K562 (cell line): ENCODE measurements around the gene DDX39A. TPM values are rescaled to one million over a fixed set of nuclear protein-coding genes. Genes with fewer than 3 reads are reported as not detected.

ENCODE experiments used
- HCFC1 ChIP-seq: IDR thresholded peaks from 2 replicates; pipeline ENCODE4 v1.6.1; 2012; ENCODE audit warnings: low read depth, low read length, improper control_type of control experiment
- MAZ ChIP-seq, 2 experiments: fragments of 450-650 bp in 1 of 2; sonication (generic) in 1 of 2; formaldehyde crosslinking; IDR thresholded peaks in 1 of 2; conservative IDR thresholded peaks in 1 of 2; 2 replicates each; pipeline versions ENCODE4 v1.4.0 to v1.5.0; 2020; ENCODE audit warnings: mild to moderate bottlenecking in 1 of 2, missing genetic modification reagents in 1 of 2
- MBD2 ChIP-seq: sonication (generic); IDR thresholded peaks from 2 replicates; pipeline ENCODE4 v1.6.1; 2016; ENCODE audit warnings: low read depth, borderline replicate concordance
- MEF2A ChIP-seq: IDR thresholded peaks from 2 replicates; pipeline ENCODE4 v1.6.1; 2011; ENCODE audit warnings: low read depth, mild to moderate bottlenecking, low read length, moderate library complexity; ENCODE audit not compliant: control insufficient read depth
- TEAD1 ChIP-seq, 2 experiments: fragments of 450-650 bp in 1 of 2; sonication (generic) in 1 of 2; formaldehyde crosslinking; IDR thresholded peaks; 2 replicates each; pipeline versions ENCODE4 v1.4.0 to v1.8.0; 2020 to 2022; ENCODE audit warnings: mild to moderate bottlenecking in 2 of 2, missing genetic modification reagents in 1 of 2
- polyA plus RNA-seq, 8 experiments: library from polyadenylated mRNA; depleted of rRNA in 4 of 8; stranded (reverse) in 5 of 8; unstranded in 3 of 8; fragments of >200 nt; fragmentation: Nextera tagmentation in 2 of 8; fragmentation: Illumina TruSeq in 1 of 8; extraction: Ambion mirVana in 2 of 8; extraction: Trizol in 1 of 8; gene quantifications; 2 replicates each; pipeline versions ENCODE4 v1.2.1 to v1.2.3, GENCODE V29; 2011 to 2014; ENCODE audit warnings: inconsistent platforms in 1 of 8, missing spikeins in 1 of 8
- total RNA-seq, 7 experiments: library from RNA; depleted of rRNA in 6 of 7; stranded (reverse); fragments of >200 nt in 6 of 7; fragmentation: Illumina TruSeq in 2 of 7; extraction: Trizol in 2 of 7; gene quantifications; 2 replicates each; pipeline versions ENCODE4 v1.2.1 to v1.2.3, GENCODE V29; 2011 to 2021; ENCODE audit warnings: low replicate concordance in 1 of 7
- TF ChIP-seq, protein P1 (sequence below), 2 experiments: fragments of 450-650 bp in 1 of 2; sonication (generic) in 1 of 2; formaldehyde crosslinking in 1 of 2; IDR thresholded peaks in 1 of 2; conservative IDR thresholded peaks in 1 of 2; 2 replicates each; pipeline versions ENCODE4 v1.6.1 to v1.8.1; 2016 to 2023; ENCODE audit warnings: mild to moderate bottlenecking in 2 of 2, moderate library complexity in 2 of 2, inconsistent platforms in 1 of 2, missing genetic modification reagents in 1 of 2
- TF ChIP-seq, protein P2 (sequence below), 2 experiments: fragments of 450-650 bp in 1 of 2; sonication (generic) in 1 of 2; formaldehyde crosslinking in 1 of 2; IDR thresholded peaks; 2 replicates each; pipeline versions ENCODE4 v1.7.1 to v1.9.0; 2016 to 2022; ENCODE audit warnings: inconsistent platforms in 1 of 2, mild to moderate bottlenecking in 1 of 2, missing genetic modification reagents in 1 of 2
- TF ChIP-seq, protein P3 (sequence below): fragments of 250-450 bp; sonication (Bioruptor Pico); IDR thresholded peaks from 2 replicates; pipeline ENCODE4 v1.9.0; 2021; ENCODE audit warnings: mild to moderate bottlenecking, inconsistent platforms
- TF ChIP-seq, protein P4 (sequence below), 2 experiments: fragments of 250-450 bp in 1 of 2; fragments of 450-650 bp in 1 of 2; sonication (Bioruptor Pico) in 1 of 2; IDR thresholded peaks; 2 replicates each; pipeline versions ENCODE4 v1.6.1 to v1.8.0; 2016 to 2021; ENCODE audit warnings: mild to moderate bottlenecking in 2 of 2, moderate library complexity in 2 of 2, missing compliant biosample characterization in 1 of 2, missing genetic modification characterization in 1 of 2
- TF ChIP-seq, protein P5 (sequence below): sonication (generic); formaldehyde crosslinking; IDR thresholded peaks from 2 replicates; pipeline ENCODE4 v1.8.0; 2022; ENCODE audit warnings: missing genetic modification reagents, mild to moderate bottlenecking, moderate library complexity, borderline replicate concordance

DDX39A gene
- total and polyA plus RNA-seq, 9 of the 15 experiments (the other 6 are each of a cell fraction or from before 2014, with no cell fraction given) = 90.3 to 250 (median 188) TPM

DNA sequence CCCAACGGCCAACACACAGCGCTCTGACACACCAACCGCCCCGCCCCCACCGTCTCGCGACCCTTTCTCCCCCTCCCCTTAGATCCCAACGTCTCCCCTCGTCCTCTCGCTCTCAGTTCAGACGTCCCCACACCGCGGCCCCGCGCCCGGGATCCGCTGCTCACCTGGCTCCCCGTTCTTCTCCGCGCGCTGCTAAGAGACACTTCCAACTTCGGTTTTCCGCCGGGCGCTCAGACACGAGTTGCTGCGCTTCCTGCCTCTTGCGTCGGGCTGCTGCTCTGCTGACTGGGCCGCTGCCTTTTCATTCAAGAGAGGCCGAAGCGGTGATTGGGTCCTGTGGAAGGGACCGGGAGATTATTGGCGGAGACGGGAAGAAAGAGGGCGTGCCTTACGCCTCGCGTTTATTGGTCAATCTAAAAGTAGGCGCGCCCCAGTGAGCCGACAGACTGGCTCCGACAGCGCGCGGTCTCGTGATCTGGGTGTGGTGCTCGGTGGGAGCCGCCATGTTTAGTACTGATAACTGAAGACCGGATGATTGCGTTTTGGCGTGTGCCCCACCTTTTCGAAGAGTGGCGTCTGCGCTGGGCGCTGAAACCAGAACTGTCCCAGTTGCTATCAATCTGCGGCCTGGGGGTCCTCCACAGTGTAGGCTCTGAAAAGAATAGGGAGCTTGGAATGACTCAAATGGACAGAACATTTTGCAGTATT lies at the start of gene DDX39A (continued):
- no peak; a peak in 1 of 4 replicates for TF ChIP-seq MAZ (CRISPR knock-in tag; conservative IDR thresholded peaks at IDR 0.05 in 1 of 2, IDR thresholded peaks at IDR 0.05 in 1 of 2)
- TF ChIP-seq, protein P1, sequence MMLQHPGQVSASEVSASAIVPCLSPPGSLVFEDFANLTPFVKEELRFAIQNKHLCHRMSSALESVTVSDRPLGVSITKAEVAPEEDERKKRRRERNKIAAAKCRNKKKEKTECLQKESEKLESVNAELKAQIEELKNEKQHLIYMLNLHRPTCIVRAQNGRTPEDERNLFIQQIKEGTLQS (IDR thresholded peaks at IDR 0.05) = no peak; the same call in 1 of the 2 replicates
- TF ChIP-seq, protein P1 (CRISPR knock-in tag; conservative IDR thresholded peaks at IDR 0.05) = no peak
- TF ChIP-seq, protein P2, sequence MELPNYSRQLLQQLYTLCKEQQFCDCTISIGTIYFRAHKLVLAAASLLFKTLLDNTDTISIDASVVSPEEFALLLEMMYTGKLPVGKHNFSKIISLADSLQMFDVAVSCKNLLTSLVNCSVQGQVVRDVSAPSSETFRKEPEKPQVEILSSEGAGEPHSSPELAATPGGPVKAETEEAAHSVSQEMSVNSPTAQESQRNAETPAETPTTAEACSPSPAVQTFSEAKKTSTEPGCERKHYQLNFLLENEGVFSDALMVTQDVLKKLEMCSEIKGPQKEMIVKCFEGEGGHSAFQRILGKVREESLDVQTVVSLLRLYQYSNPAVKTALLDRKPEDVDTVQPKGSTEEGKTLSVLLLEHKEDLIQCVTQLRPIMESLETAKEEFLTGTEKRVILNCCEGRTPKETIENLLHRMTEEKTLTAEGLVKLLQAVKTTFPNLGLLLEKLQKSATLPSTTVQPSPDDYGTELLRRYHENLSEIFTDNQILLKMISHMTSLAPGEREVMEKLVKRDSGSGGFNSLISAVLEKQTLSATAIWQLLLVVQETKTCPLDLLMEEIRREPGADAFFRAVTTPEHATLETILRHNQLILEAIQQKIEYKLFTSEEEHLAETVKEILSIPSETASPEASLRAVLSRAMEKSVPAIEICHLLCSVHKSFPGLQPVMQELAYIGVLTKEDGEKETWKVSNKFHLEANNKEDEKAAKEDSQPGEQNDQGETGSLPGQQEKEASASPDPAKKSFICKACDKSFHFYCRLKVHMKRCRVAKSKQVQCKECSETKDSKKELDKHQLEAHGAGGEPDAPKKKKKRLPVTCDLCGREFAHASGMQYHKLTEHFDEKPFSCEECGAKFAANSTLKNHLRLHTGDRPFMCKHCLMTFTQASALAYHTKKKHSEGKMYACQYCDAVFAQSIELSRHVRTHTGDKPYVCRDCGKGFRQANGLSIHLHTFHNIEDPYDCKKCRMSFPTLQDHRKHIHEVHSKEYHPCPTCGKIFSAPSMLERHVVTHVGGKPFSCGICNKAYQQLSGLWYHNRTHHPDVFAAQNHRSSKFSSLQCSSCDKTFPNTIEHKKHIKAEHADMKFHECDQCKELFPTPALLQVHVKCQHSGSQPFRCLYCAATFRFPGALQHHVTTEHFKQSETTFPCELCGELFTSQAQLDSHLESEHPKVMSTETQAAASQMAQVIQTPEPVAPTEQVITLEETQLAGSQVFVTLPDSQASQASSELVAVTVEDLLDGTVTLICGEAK (IDR thresholded peaks at IDR 0.05) = peak; percentile 69
- TF ChIP-seq, protein P2 (CRISPR knock-in tag; IDR thresholded peaks at IDR 0.05) = no peak
- 0 out of 4 replicates have a peak, but pooled peaks have one; percentile 13 to 47 for TF ChIP-seq TEAD1 (CRISPR knock-in tag; IDR thresholded peaks at IDR 0.05)
- no peak for TF ChIP-seq MEF2A
- TF ChIP-seq, protein P3, sequence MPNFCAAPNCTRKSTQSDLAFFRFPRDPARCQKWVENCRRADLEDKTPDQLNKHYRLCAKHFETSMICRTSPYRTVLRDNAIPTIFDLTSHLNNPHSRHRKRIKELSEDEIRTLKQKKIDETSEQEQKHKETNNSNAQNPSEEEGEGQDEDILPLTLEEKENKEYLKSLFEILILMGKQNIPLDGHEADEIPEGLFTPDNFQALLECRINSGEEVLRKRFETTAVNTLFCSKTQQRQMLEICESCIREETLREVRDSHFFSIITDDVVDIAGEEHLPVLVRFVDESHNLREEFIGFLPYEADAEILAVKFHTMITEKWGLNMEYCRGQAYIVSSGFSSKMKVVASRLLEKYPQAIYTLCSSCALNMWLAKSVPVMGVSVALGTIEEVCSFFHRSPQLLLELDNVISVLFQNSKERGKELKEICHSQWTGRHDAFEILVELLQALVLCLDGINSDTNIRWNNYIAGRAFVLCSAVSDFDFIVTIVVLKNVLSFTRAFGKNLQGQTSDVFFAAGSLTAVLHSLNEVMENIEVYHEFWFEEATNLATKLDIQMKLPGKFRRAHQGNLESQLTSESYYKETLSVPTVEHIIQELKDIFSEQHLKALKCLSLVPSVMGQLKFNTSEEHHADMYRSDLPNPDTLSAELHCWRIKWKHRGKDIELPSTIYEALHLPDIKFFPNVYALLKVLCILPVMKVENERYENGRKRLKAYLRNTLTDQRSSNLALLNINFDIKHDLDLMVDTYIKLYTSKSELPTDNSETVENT (CRISPR knock-in tag) = no peak; the same call in 1 of the 2 replicates
- TF ChIP-seq, protein P4, sequence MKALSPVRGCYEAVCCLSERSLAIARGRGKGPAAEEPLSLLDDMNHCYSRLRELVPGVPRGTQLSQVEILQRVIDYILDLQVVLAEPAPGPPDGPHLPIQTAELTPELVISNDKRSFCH (CRISPR knock-in tag; IDR thresholded peaks at IDR 0.05) = no peak
- TF ChIP-seq, protein P4 (tag; IDR thresholded peaks at IDR 0.05) = no peak
- TF ChIP-seq, protein P5, sequence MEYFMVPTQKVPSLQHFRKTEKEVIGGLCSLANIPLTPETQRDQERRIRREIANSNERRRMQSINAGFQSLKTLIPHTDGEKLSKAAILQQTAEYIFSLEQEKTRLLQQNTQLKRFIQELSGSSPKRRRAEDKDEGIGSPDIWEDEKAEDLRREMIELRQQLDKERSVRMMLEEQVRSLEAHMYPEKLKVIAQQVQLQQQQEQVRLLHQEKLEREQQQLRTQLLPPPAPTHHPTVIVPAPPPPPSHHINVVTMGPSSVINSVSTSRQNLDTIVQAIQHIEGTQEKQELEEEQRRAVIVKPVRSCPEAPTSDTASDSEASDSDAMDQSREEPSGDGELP = peak; percentile 82
- peak; percentile 52 for TF ChIP-seq HCFC1
- peak; percentile 98 for TF ChIP-seq MBD2
